Lower lobe of right lung (tissue), 2 donors: ENCODE data around the gene MAPK12. TPM values are rescaled to one million over a fixed set of nuclear protein-coding genes. Genes with fewer than 3 reads are reported as not detected.

Source experiments
- ATAC-seq, 2 donors: fragments of 200-7000 bp; cut with Tn5 transposase; one replicate each; pipeline ENCODE4 v1.9.1; 2020 to 2022; ENCODE audit warnings: mild to moderate bottlenecking in 2 of 2, moderate library complexity in 2 of 2
- DNase-seq: peaks from one replicate; pipeline ENCODE4 v3.0.0-alpha.2; 2020
- H3K27ac ChIP-seq: fragments of 200-600 bp; one replicate; pipeline ENCODE4 v1.8.0; 2022
- H3K27me3 ChIP-seq: fragments of 200-600 bp; one replicate; pipeline ENCODE4 v1.8.0; 2022; ENCODE audit warnings: low read depth
- H3K36me3 ChIP-seq: fragments of 200-600 bp; one replicate; pipeline ENCODE4 v1.8.0; 2022; ENCODE audit warnings: mild to moderate bottlenecking
- H3K4me1 ChIP-seq: fragments of 200-600 bp; one replicate; pipeline ENCODE4 v1.8.0; 2022
- H3K4me3 ChIP-seq: fragments of 200-600 bp; one replicate; pipeline ENCODE4 v1.8.0; 2022; ENCODE audit warnings: mild to moderate bottlenecking
- H3K9me3 ChIP-seq: fragments of 200-600 bp; one replicate; pipeline ENCODE4 v1.8.0; 2022
- CTCF ChIP-seq: fragments of 200-600 bp; IDR thresholded peaks from one replicate; pipeline ENCODE4 v1.8.0; 2022; ENCODE audit warnings: antibody characterized with exemption, mild to moderate bottlenecking
- intact Hi-C: fragments of 100-400 bp; cut with DNase I; formaldehyde crosslinking; loops from one replicate; pipeline ENCODE4 v1.11.0; 2022
- total RNA-seq: library from RNA; stranded (reverse); fragmentation: NEBNext Ultra II Directional; extraction: Animal tissue kit (Norgen Biotek cat#: 25700); gene quantifications from one replicate; pipeline ENCODE4 v1.2.1, GENCODE V29; 2021
- donor health status: DM: no; HTN: yes; CAD: no; lungs with severe emphysema.

MAPK12 gene
- total RNA-seq, 1 donor from 2014 or later: 11.9 TPM

- H3K27me3 ChIP-seq: no peaks in the 10 kb centered on the region
- no peak for TF ChIP-seq CTCF
- peaks cover 70% of the 10 kb centered on the region for H3K4me1 ChIP-seq
- peak overlapping the region; percentile 92 for H3K27ac ChIP-seq
- ATAC-seq (peak in 1 of 2 donors; percentile 22), DNase-seq (no peak)
- H3K9me3 ChIP-seq: no peaks in the 10 kb centered on the region
- intact Hi-C loops: no loop called here
- H3K4me3 ChIP-seq: peak overlapping the region; percentile 46
- peaks cover 38% of the 10 kb centered on the region for H3K36me3 ChIP-seq
These were observed 31.4 kb upstream of the MAPK12 start for GRCh38 chr22:50292643-50293440.

GRCh38 chr22:50289942-50290630, 28.6 kb upstream of the MAPK12 start:
- no peak overlapping the region for H3K4me3 ChIP-seq
- no peak overlapping the region for H3K27ac ChIP-seq
- H3K36me3 ChIP-seq: peaks cover 61% of the 10 kb centered on the region
- no peaks in the 10 kb centered on the region for H3K9me3 ChIP-seq
- TF ChIP-seq CTCF: no peak
- ATAC-seq (no peak), DNase-seq (no peak)
- H3K27me3 ChIP-seq: no peaks in the 10 kb centered on the region
- intact Hi-C loops: no loop called here
- H3K4me1 ChIP-seq: peaks cover 45% of the 10 kb centered on the region

- ATAC-seq: no peak
- DNase-seq: no peak
- no peak for TF ChIP-seq CTCF
- no peak overlapping the region for H3K27ac ChIP-seq
- H3K36me3 ChIP-seq: peaks cover 67% of the 10 kb centered on the region
- H3K4me1 ChIP-seq: peaks cover 37% of the 10 kb centered on the region
- intact Hi-C loops: no loop called here
- H3K9me3 ChIP-seq: no peaks in the 10 kb centered on the region
- no peak overlapping the region for H3K4me3 ChIP-seq
- no peaks in the 10 kb centered on the region for H3K27me3 ChIP-seq
These were observed 27.9 kb upstream of the MAPK12 start for GRCh38 chr22:50289151-50289941.

GRCh38 chr22:50287731-50288130, 26.2 kb upstream of the MAPK12 start:
- Histone ChIP-seq H3K27ac (no peak overlapping the region), H3K9me3 (no peaks in the 10 kb centered on the region), H3K4me1 (peaks cover 25% of the 10 kb centered on the region), H3K36me3 (peaks cover 83% of the 10 kb centered on the region), H3K27me3 (no peaks in the 10 kb centered on the region), H3K4me3 (no peak overlapping the region)
- intact Hi-C loops: no loop called here
- no peak for TF ChIP-seq CTCF
- ATAC-seq: no peak
- DNase-seq: no peak

- Histone ChIP-seq H3K36me3 (peaks cover 92% of the 10 kb centered on the region), H3K27me3 (no peaks in the 10 kb centered on the region), H3K4me3 (no peak overlapping the region), H3K4me1 (peaks cover 21% of the 10 kb centered on the region), H3K9me3 (no peaks in the 10 kb centered on the region), H3K27ac (no peak overlapping the region)
- DNase-seq (no peak), ATAC-seq (no peak)
- intact Hi-C loops: no loop called here
- no peak for TF ChIP-seq CTCF
These were observed 25.3 kb upstream of the MAPK12 start for GRCh38 chr22:50286701-50287318.
